Liver (tissue), 9 donors: ENCODE data around the gene EXTL1. TPM values are rescaled to one million over a fixed set of nuclear protein-coding genes. Genes with fewer than 3 reads are reported as not detected.

Source experiments
- DNase-seq: peaks from one replicate; pipeline ENCODE4 v3.0.0-alpha.2; 2017; ENCODE audit warnings: low spot score
- H3K27ac ChIP-seq, 2 donors: one replicate each; pipeline ENCODE4 v1.7.0; 2013; ENCODE audit warnings: inconsistent platforms in 2 of 2, low read length in 2 of 2, control low read depth in 1 of 2, low read depth in 1 of 2, mild to moderate bottlenecking in 1 of 2
- H3K27me3 ChIP-seq, 4 donors: one replicate each; pipeline versions ENCODE4 v1.6.1 to v1.7.0; 2013; ENCODE audit warnings: low read length in 3 of 4, inconsistent platforms in 1 of 4, mild to moderate bottlenecking in 1 of 4, moderate library complexity in 1 of 4; ENCODE audit not compliant: control insufficient read depth in 4 of 4, insufficient read depth in 4 of 4
- H3K36me3 ChIP-seq, 4 donors: one replicate each; pipeline versions ENCODE4 v1.6.1 to v1.7.0; 2013; ENCODE audit warnings: low read length in 3 of 4, mild to moderate bottlenecking in 3 of 4, low read depth in 1 of 4, moderate library complexity in 1 of 4; ENCODE audit not compliant: control insufficient read depth in 4 of 4, insufficient read depth in 3 of 4
- H3K4me1 ChIP-seq, 4 donors: one replicate each; pipeline versions ENCODE4 v1.6.1 to v1.7.0; 2013; ENCODE audit warnings: low read length in 3 of 4, mild to moderate bottlenecking in 3 of 4, moderate library complexity in 1 of 4; ENCODE audit not compliant: control insufficient read depth in 4 of 4, insufficient read depth in 4 of 4
- H3K4me3 ChIP-seq, 3 donors: one replicate each; pipeline versions ENCODE4 v1.6.1 to v1.7.0; 2013; ENCODE audit warnings: low read length in 3 of 3, control low read depth in 1 of 3, low read depth in 1 of 3, mild to moderate bottlenecking in 1 of 3
- H3K9ac ChIP-seq, 2 donors: one replicate each; pipeline ENCODE4 v1.7.0; 2013; ENCODE audit warnings: low read length in 2 of 2, mild to moderate bottlenecking in 2 of 2, moderate library complexity in 2 of 2, control low read depth in 1 of 2, low read depth in 1 of 2
- H3K9me3 ChIP-seq, 4 donors: one replicate each; pipeline versions ENCODE4 v1.6.1 to v1.7.0; 2013; ENCODE audit warnings: low read length in 3 of 4; ENCODE audit not compliant: control insufficient read depth in 4 of 4
- ATF3 ChIP-seq: IDR thresholded peaks from 2 replicates; pipeline ENCODE4 v1.6.1; 2016; ENCODE audit warnings: antibody characterized with exemption
- EGR1 ChIP-seq, 2 donors: IDR thresholded peaks; 2 replicates each; pipeline ENCODE4 v1.6.1; 2016 to 2018; ENCODE audit warnings: antibody characterized with exemption in 2 of 2, low read depth in 2 of 2
- FOXA1 ChIP-seq: IDR thresholded peaks from 2 replicates; pipeline ENCODE4 v1.6.1; 2016; ENCODE audit warnings: antibody characterized with exemption
- FOXA2 ChIP-seq: IDR thresholded peaks from 2 replicates; pipeline ENCODE4 v1.6.1; 2016; ENCODE audit warnings: antibody characterized with exemption
- GABPA ChIP-seq, 2 donors: IDR thresholded peaks in 1 of 2; conservative IDR thresholded peaks in 1 of 2; 2 replicates each; pipeline ENCODE4 v1.6.1; 2016; ENCODE audit warnings: antibody characterized with exemption in 2 of 2, mild to moderate bottlenecking in 1 of 2, moderate library complexity in 1 of 2
- HNF4A ChIP-seq, 2 donors: conservative IDR thresholded peaks; 2 replicates each; pipeline ENCODE4 v1.6.1; 2016; ENCODE audit warnings: antibody characterized with exemption in 2 of 2, mild to moderate bottlenecking in 2 of 2
- HNF4G ChIP-seq: IDR thresholded peaks from 2 replicates; pipeline ENCODE4 v1.6.1; 2016; ENCODE audit warnings: antibody characterized with exemption
- JUND ChIP-seq, 2 donors: IDR thresholded peaks; 2 replicates each; pipeline ENCODE4 v1.6.1; 2016; ENCODE audit warnings: antibody characterized with exemption in 2 of 2
- NR2F2 ChIP-seq: IDR thresholded peaks from 2 replicates; pipeline ENCODE4 v1.6.1; 2016; ENCODE audit warnings: antibody characterized with exemption
- RAD21 ChIP-seq, 2 donors: IDR thresholded peaks; 2 replicates each; pipeline ENCODE4 v1.6.1; 2016; ENCODE audit warnings: antibody characterized with exemption in 2 of 2, mild to moderate bottlenecking in 2 of 2
- RXRA ChIP-seq, 2 donors: IDR thresholded peaks; 2 replicates each; pipeline ENCODE4 v1.6.1; 2017 to 2018; ENCODE audit warnings: antibody characterized with exemption in 2 of 2, mild to moderate bottlenecking in 1 of 2
- SP1 ChIP-seq: IDR thresholded peaks from 2 replicates; pipeline ENCODE4 v1.6.1; 2018; ENCODE audit warnings: antibody characterized with exemption, mild to moderate bottlenecking
- TAF1 ChIP-seq: conservative IDR thresholded peaks from 2 replicates; pipeline ENCODE4 v1.6.1; 2016; ENCODE audit warnings: antibody characterized with exemption, mild to moderate bottlenecking
- YY1 ChIP-seq: IDR thresholded peaks from 2 replicates; pipeline ENCODE4 v1.6.1; 2016; ENCODE audit warnings: antibody characterized with exemption, mild to moderate bottlenecking
- WGBS: extraction: QIAGEN DNeasy Blood & Tissue Kit; methylation state at CpG from one replicate; pipeline ENCODE4 v1.1.7; 2013; 5-methylcytosine and 5-hydroxymethylcytosine counted together
- polyA plus RNA-seq, 2 donors: library from polyadenylated mRNA; stranded (reverse) in 1 of 2; unstranded in 1 of 2; fragments of 200-250 nt in 1 of 2; fragments of >200 nt in 1 of 2; fragmentation: Nextera tagmentation in 1 of 2; extraction: Ambion mirVana in 1 of 2; gene quantifications; one replicate each; pipeline versions ENCODE4 v1.2.1 to v1.2.3, GENCODE V29; 2013 to 2015
- total RNA-seq, 2 donors: library from RNA; depleted of rRNA; stranded (reverse); fragments of >200 nt; gene quantifications; one replicate each; pipeline ENCODE4 v1.2.3, GENCODE V29; 2014
- TF ChIP-seq, protein P1 (sequence below): fragments of 150-350 bp; IDR thresholded peaks from 2 replicates; pipeline ENCODE4 v1.5.1; 2017; ENCODE audit warnings: improper control_type of control experiment, low read depth, low read length; ENCODE audit not compliant: missing input control
- TF ChIP-seq, protein P2 (sequence below): IDR thresholded peaks from 2 replicates; pipeline ENCODE4 v1.6.1; 2016; ENCODE audit warnings: antibody characterized with exemption
- TF ChIP-seq, protein P3 (sequence below): IDR thresholded peaks from 2 replicates; pipeline ENCODE4 v1.6.1; 2016; ENCODE audit warnings: antibody characterized with exemption
- TF ChIP-seq, protein P4 (sequence below): IDR thresholded peaks from 2 replicates; pipeline ENCODE4 v1.6.1; 2016; ENCODE audit warnings: antibody characterized with exemption, mild to moderate bottlenecking
- donor health status: healthy.
- donor health status: healthy.
- donor health status: healthy.
- donor health status: healthy.
- donor health status: healthy.

Gene EXTL1
- total and polyA plus RNA-seq, 4 donors = under 0.01 TPM; not detected in 3

- TF ChIP-seq HNF4A (conservative IDR thresholded peaks at IDR 0.05) (no peak), GABPA (IDR thresholded peaks at IDR 0.05 in 1 of 2, conservative IDR thresholded peaks at IDR 0.05 in 1 of 2) (no peak), HNF4G (no peak), JUND (IDR thresholded peaks at IDR 0.05) (no peak)
Measured at GRCh38 chr1:26028490-26028980, 7.0 kb downstream of the EXTL1 start (continued).

- whole genome bisulfite sequencing = 66% methylated on average over 15 of the region's 15 CpGs
- Histone ChIP-seq H3K27ac (no peak overlapping the region), H3K27me3 (no peaks in the 10 kb centered on the region), H3K4me1 (no peaks in the 10 kb centered on the region), H3K9me3 (no peaks in the 10 kb centered on the region), H3K36me3 (no peaks in the 10 kb centered on the region), H3K9ac (no peak overlapping the region), H3K4me3 (no peak overlapping the region)
- TF ChIP-seq EGR1 (IDR thresholded peaks at IDR 0.05; ENCODE audit: low read depth in 2 of 2) (no peak), YY1 (no peak), HNF4A (conservative IDR thresholded peaks at IDR 0.05) (no peak), RXRA (IDR thresholded peaks at IDR 0.05) (no peak), HNF4G (no peak), JUND (IDR thresholded peaks at IDR 0.05) (no peak), FOXA1 (no peak), ATF3 (no peak), SP1 (no peak), FOXA2 (no peak), NR2F2 (no peak), TAF1 (no peak), RAD21 (IDR thresholded peaks at IDR 0.05) (no peak)
- TF ChIP-seq, protein P1, sequence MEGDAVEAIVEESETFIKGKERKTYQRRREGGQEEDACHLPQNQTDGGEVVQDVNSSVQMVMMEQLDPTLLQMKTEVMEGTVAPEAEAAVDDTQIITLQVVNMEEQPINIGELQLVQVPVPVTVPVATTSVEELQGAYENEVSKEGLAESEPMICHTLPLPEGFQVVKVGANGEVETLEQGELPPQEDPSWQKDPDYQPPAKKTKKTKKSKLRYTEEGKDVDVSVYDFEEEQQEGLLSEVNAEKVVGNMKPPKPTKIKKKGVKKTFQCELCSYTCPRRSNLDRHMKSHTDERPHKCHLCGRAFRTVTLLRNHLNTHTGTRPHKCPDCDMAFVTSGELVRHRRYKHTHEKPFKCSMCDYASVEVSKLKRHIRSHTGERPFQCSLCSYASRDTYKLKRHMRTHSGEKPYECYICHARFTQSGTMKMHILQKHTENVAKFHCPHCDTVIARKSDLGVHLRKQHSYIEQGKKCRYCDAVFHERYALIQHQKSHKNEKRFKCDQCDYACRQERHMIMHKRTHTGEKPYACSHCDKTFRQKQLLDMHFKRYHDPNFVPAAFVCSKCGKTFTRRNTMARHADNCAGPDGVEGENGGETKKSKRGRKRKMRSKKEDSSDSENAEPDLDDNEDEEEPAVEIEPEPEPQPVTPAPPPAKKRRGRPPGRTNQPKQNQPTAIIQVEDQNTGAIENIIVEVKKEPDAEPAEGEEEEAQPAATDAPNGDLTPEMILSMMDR = no peak
- TF ChIP-seq, protein P2, sequence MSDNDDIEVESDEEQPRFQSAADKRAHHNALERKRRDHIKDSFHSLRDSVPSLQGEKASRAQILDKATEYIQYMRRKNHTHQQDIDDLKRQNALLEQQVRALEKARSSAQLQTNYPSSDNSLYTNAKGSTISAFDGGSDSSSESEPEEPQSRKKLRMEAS = no peak
- TF ChIP-seq, protein P3, sequence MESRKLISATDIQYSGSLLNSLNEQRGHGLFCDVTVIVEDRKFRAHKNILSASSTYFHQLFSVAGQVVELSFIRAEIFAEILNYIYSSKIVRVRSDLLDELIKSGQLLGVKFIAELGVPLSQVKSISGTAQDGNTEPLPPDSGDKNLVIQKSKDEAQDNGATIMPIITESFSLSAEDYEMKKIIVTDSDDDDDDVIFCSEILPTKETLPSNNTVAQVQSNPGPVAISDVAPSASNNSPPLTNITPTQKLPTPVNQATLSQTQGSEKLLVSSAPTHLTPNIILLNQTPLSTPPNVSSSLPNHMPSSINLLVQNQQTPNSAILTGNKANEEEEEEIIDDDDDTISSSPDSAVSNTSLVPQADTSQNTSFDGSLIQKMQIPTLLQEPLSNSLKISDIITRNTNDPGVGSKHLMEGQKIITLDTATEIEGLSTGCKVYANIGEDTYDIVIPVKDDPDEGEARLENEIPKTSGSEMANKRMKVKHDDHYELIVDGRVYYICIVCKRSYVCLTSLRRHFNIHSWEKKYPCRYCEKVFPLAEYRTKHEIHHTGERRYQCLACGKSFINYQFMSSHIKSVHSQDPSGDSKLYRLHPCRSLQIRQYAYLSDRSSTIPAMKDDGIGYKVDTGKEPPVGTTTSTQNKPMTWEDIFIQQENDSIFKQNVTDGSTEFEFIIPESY = no peak
- TF ChIP-seq, protein P4, sequence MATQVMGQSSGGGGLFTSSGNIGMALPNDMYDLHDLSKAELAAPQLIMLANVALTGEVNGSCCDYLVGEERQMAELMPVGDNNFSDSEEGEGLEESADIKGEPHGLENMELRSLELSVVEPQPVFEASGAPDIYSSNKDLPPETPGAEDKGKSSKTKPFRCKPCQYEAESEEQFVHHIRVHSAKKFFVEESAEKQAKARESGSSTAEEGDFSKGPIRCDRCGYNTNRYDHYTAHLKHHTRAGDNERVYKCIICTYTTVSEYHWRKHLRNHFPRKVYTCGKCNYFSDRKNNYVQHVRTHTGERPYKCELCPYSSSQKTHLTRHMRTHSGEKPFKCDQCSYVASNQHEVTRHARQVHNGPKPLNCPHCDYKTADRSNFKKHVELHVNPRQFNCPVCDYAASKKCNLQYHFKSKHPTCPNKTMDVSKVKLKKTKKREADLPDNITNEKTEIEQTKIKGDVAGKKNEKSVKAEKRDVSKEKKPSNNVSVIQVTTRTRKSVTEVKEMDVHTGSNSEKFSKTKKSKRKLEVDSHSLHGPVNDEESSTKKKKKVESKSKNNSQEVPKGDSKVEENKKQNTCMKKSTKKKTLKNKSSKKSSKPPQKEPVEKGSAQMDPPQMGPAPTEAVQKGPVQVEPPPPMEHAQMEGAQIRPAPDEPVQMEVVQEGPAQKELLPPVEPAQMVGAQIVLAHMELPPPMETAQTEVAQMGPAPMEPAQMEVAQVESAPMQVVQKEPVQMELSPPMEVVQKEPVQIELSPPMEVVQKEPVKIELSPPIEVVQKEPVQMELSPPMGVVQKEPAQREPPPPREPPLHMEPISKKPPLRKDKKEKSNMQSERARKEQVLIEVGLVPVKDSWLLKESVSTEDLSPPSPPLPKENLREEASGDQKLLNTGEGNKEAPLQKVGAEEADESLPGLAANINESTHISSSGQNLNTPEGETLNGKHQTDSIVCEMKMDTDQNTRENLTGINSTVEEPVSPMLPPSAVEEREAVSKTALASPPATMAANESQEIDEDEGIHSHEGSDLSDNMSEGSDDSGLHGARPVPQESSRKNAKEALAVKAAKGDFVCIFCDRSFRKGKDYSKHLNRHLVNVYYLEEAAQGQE = no peak
- no peak for DNase-seq
Measured at GRCh38 chr1:26029054-26029863, 7.7 kb downstream of the EXTL1 start.
